ENCODE data around the gene GSDMA. TPM values are rescaled to one million over a fixed set of nuclear protein-coding genes. Genes with fewer than 3 reads are reported as not detected.

GSDMA gene
- total RNA-seq, 1 donor from 2014 or later = 2.5 TPM

GRCh38 chr17:39954876-39955275, 7.9 kb upstream of the GSDMA start:
- intact Hi-C loops (cut with micrococcal nuclease) = no loop called here

GRCh38 chr17:39955726-39956225, 7.0 kb upstream of the GSDMA start:
- intact Hi-C loops (cut with micrococcal nuclease) = no loop called here

GRCh38 chr17:39960524-39961041, 2.2 kb upstream of the GSDMA start:
- intact Hi-C loops (cut with micrococcal nuclease) = no loop called here

GRCh38 chr17:39963829-39964228, 1.0 kb downstream of the GSDMA start:
- intact Hi-C loops (cut with micrococcal nuclease) = no loop called here

GRCh38 chr17:39965017-39965699, 2.4 kb downstream of the GSDMA start:
- intact Hi-C loops (cut with micrococcal nuclease) = no loop called here

- intact Hi-C loops (cut with micrococcal nuclease) = no loop called here
These were observed 4.0 kb downstream of the GSDMA start for GRCh38 chr17:39966771-39967170.

GRCh38 chr17:39968761-39969160, 6.0 kb downstream of the GSDMA start:
- intact Hi-C loops (cut with micrococcal nuclease) = no loop called here

GRCh38 chr17:39969375-39969774, 6.6 kb downstream of the GSDMA start:
- intact Hi-C loops (cut with micrococcal nuclease) = no loop called here

- intact Hi-C loops (cut with micrococcal nuclease) = no loop called here
These were observed 7.4 kb downstream of the GSDMA start for GRCh38 chr17:39970157-39970692.

- intact Hi-C loops (cut with micrococcal nuclease) = no loop called here
These were observed 8.3 kb downstream of the GSDMA start for GRCh38 chr17:39971076-39971603.

GRCh38 chr17:39972271-39972670, 9.5 kb downstream of the GSDMA start:
- intact Hi-C loops (cut with micrococcal nuclease) = no loop called here

GRCh38 chr17:39973496-39973895, 10.7 kb downstream of the GSDMA start:
- intact Hi-C loops (cut with micrococcal nuclease) = no loop called here

GRCh38 chr17:39974433-39974832, 11.6 kb downstream of the GSDMA start:
- intact Hi-C loops (cut with micrococcal nuclease) = no loop called here

GRCh38 chr17:39975801-39976200, 13.0 kb downstream of the GSDMA start:
- intact Hi-C loops (cut with micrococcal nuclease) = no loop called here

GRCh38 chr17:39979016-39979670, 16.3 kb downstream of the GSDMA start:
- intact Hi-C loops (cut with micrococcal nuclease) = no loop called here

GRCh38 chr17:39979893-39980350, 17.1 kb downstream of the GSDMA start:
- intact Hi-C loops (cut with micrococcal nuclease) = loop anchor here (1.0 to 10.0 kb wide), 19 partner anchors 21 to 1228 kb away; partner anchors contain the start of genes CASC3, FBXL20, LRRC3C and MED24

GRCh38 chr17:39980351-39981206, 17.8 kb downstream of the GSDMA start, which contains the start of gene PSMD3:
Gene PSMD3, plus strand, starts transcription at chr17:39980807. Its CDS starts 164 bp downstream, at chr17:39980971.
- intact Hi-C loops (cut with micrococcal nuclease) = loop anchor here (1.0 to 10.0 kb wide), 19 partner anchors 21 to 1228 kb away; partner anchors contain the start of genes CASC3, FBXL20, LRRC3C and MED24

GRCh38 chr17:39981207-39981741, 18.5 kb downstream of the GSDMA start:
- intact Hi-C loops (cut with micrococcal nuclease) = loop anchor here (2.0 to 10.0 kb wide), 3 partner anchors 46 to 579 kb away; partner anchors contain the start of gene FBXL20

- intact Hi-C loops (cut with micrococcal nuclease) = loop anchor here (2.0 to 10.0 kb wide), 3 partner anchors 45 to 580 kb away; partner anchors contain the start of gene FBXL20
These were observed 19.1 kb downstream of the GSDMA start for GRCh38 chr17:39981766-39982375.
